GM12872 (cell line): Measurements from ENCODE around the gene BMP2K.

Experiments
- CTCF ChIP-seq: IDR thresholded peaks from 3 replicates; pipeline ENCODE4 v1.5.1; 2011; ENCODE audit warnings: low read depth, mild to moderate bottlenecking, low read length, moderate library complexity; ENCODE audit not compliant: insufficient read depth

The BMP2K gene

DNA sequence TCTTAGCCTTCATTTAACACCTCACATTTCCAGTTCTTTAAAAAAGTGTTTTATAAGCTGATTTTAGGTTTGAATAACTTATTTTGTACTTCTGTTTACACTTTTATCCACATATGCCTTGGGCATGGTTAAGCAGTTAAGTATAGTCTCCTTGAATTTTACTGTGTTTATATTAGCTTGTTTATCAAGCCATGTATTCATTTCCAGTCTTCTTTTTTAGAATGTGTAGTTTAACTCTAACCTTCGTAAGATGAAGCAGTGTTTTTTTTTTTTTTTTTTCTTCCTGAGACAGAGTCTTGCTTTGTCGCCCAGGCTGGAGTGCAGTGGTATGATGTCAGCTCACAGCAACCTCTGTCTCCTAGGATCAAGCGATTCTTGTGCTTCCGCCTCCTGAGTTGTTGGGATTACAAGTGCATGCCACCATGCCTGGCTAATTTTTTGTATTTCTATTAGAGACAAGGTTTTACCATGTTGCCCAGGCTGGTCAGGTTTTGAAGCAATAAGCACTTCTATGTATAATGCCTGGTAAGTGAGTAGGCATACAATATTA lies 42.5 kb downstream of the BMP2K start:
- no peak for TF ChIP-seq CTCF

- TF ChIP-seq CTCF = no peak
Measured at GRCh38 chr4:78824001-78824400, 47.9 kb downstream of the BMP2K start.

- TF ChIP-seq CTCF = no peak
Measured at GRCh38 chr4:78827191-78827590, 51.0 kb downstream of the BMP2K start.

DNA sequence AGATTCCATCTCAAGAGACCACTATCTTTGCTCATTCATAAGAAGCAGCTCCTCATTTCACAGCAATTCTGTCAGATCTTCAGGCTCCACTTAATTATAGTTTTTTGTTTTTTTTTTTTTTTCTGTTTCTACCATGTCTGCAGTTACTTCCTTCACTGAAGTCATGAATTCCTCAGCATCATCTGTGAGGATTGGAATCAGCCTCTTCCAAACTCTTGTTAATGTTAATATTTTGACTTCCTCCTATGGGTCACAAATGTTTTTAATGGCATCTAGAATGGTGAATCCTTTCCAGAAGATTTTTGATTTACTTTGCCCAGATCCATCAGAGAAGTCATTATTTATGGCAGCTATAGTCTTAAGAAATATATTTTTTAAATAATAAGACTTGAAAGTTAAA lies 53.1 kb downstream of the BMP2K start:
- TF ChIP-seq CTCF = no peak

- TF ChIP-seq CTCF = no peak
Measured at GRCh38 chr4:78845472-78845871, 69.3 kb downstream of the BMP2K start.

DNA sequence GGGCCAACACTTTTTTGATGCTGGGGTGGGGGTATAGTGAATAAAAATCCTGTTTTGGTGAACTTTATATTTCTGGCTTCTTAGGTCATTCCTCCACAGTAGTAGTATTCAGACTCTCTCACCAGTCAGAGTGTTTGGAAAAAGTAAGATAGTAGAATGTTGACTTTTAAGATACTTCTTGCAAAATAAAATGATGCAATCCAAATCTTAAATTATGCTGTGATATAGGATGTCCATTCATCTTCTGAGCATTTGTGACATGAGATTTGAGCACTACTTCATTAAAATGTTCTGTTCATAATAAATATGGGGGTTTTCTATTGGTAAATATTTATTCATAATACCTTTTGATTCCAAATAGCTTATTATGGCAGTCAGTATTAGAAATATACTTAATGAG lies 70.1 kb downstream of the BMP2K start:
- no peak for TF ChIP-seq CTCF

DNA sequence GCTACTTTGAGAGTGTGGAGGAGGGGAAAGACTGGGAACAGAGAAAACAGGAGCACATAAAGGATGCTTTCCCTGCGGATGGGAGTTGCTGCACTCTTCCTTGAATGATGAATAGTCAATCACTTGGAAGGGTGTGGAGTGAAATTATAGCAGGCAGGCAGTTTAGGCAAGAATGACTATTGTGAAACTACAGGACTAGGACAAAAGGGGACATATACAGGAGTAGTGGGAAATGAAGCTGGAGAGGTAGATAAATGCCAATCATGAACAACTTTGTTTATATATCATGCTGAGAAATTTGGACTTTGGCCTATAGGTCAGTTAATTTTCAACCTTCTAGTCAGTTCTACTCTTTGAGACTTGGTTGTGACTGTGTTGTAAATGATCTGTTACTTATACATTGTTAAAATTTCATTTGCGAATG lies 86.2 kb downstream of the BMP2K start:
- TF ChIP-seq CTCF = no peak
